Thyroid gland (tissue), 4 donors: Measurements from ENCODE around the gene GLCCI1. TPM values are rescaled to one million over a fixed set of nuclear protein-coding genes. Genes with fewer than 3 reads are reported as not detected.

Experiments
- DNase-seq, 2 donors: peaks; one replicate each; pipeline ENCODE4 v3.0.0-alpha.2; 2019
- H3K27ac ChIP-seq, 3 donors: fragments of 200-600 bp; sonication (generic); 1 replicate in 2 of 3; 2 replicates in 1 of 3; pipeline ENCODE4 v1.5.1; 2016 to 2019; ENCODE audit warnings: mild to moderate bottlenecking in 1 of 3, moderate library complexity in 1 of 3
- H3K27me3 ChIP-seq: fragments of 200-600 bp; sonication (generic); one replicate; pipeline ENCODE4 v1.5.1; 2019
- H3K36me3 ChIP-seq, 2 donors: fragments of 200-600 bp; sonication (generic); one replicate each; pipeline ENCODE4 v1.5.1; 2016 to 2019
- H3K4me1 ChIP-seq, 2 donors: fragments of 200-600 bp; sonication (generic); one replicate each; pipeline ENCODE4 v1.5.1; 2017 to 2019
- H3K4me3 ChIP-seq, 3 donors: fragments of 200-600 bp; sonication (generic); replicated peaks in 1 of 3; 1 replicate in 2 of 3; 2 replicates in 1 of 3; pipeline ENCODE4 v1.5.1; 2016; ENCODE audit warnings: mild to moderate bottlenecking in 1 of 3
- H3K9me3 ChIP-seq: fragments of 200-600 bp; sonication (generic); one replicate; pipeline ENCODE4 v1.5.1; 2017
- POLR2A ChIP-seq, 2 donors: fragments of 450-650 bp; IDR thresholded peaks; one replicate each; pipeline ENCODE4 v1.6.1; 2017; ENCODE audit warnings: antibody characterized with exemption in 2 of 2, mild to moderate bottlenecking in 2 of 2, moderate library complexity in 1 of 2
- whole genome bisulfite sequencing, 2 donors: methylation state at CpG; one replicate each; pipeline ENCODE4 v1.1.5; 2017; 5-methylcytosine and 5-hydroxymethylcytosine counted together
- intact Hi-C: fragments of 100-400 bp; cut with DNase I; formaldehyde crosslinking; loops from one replicate; pipeline ENCODE4 v1.15.1; 2023
- total RNA-seq, 4 donors: library from RNA; depleted of rRNA; stranded (reverse); fragments of >200 nt; gene quantifications; one replicate each; pipeline ENCODE4 v1.2.3, GENCODE V29; 2016
- TF ChIP-seq, protein P1 (sequence below), 6 experiments: fragments of 200-600 bp in 3 of 6; fragments of 450-650 bp in 3 of 6; sonication (generic) in 3 of 6; IDR thresholded peaks; one replicate each; pipeline ENCODE4 v1.5.1; 2016 to 2019; ENCODE audit warnings: antibody characterized with exemption in 6 of 6, mild to moderate bottlenecking in 2 of 6, inconsistent platforms in 1 of 6, moderate library complexity in 1 of 6

GLCCI1 gene
- total RNA-seq, 4 donors from 2014 or later: 64.1 to 115 (median 68.9) TPM

DNA sequence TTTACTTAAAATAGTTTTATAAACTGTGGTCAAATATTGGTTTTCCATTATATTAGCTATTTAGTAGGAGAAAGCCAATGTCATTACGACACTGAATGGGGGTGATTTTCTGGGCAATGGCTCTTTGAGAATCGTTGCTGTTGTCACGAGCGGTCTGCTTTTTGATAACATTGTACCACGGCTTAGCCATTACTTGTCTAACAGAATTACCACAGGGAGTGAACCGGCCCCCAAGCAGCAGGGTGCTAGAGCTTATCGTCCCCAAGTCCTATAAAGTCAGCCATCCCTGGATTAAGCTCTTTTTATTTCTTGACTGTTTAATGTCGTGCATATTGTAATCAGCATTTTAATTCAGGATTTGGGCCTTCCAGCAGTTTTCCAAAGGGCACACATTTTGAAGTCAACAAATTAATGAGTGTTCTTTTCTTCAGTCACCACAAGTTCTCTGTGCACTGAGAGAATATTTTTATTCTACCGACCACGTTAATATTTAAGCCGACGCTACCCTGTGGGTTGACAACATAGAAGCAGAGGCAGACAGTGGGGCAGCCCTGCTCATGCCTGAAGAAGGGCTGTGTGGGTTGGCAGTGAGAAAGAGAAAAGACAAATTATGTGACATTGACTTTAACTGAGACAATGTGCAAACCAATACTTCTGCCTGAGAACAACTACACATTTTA lies 167.6 kb downstream of the GLCCI1 start:
- Histone ChIP-seq H3K9me3 (no peaks in the 10 kb centered on the region), H3K27me3 (no peaks in the 10 kb centered on the region), H3K4me1 (peaks cover 19 to 25% of the 10 kb centered on the region in 2 donors), H3K4me3 (no peak overlapping the region), H3K36me3 (no peaks in the 10 kb centered on the region), H3K27ac (no peak overlapping the region)
- TF ChIP-seq POLR2A (IDR thresholded peaks at IDR 0.05): no peak
- TF ChIP-seq, protein P1, sequence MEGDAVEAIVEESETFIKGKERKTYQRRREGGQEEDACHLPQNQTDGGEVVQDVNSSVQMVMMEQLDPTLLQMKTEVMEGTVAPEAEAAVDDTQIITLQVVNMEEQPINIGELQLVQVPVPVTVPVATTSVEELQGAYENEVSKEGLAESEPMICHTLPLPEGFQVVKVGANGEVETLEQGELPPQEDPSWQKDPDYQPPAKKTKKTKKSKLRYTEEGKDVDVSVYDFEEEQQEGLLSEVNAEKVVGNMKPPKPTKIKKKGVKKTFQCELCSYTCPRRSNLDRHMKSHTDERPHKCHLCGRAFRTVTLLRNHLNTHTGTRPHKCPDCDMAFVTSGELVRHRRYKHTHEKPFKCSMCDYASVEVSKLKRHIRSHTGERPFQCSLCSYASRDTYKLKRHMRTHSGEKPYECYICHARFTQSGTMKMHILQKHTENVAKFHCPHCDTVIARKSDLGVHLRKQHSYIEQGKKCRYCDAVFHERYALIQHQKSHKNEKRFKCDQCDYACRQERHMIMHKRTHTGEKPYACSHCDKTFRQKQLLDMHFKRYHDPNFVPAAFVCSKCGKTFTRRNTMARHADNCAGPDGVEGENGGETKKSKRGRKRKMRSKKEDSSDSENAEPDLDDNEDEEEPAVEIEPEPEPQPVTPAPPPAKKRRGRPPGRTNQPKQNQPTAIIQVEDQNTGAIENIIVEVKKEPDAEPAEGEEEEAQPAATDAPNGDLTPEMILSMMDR (IDR thresholded peaks at IDR 0.05): no peak
- no peak for DNase-seq
- 92 to 97% methylated on average over 12 of the region's 12 CpGs for WGBS, 2 donors
- intact Hi-C loops: no loop called here
